HG03060 (cell line): ENCODE results near the gene TMCO4.

Experiments
- ATAC-seq: cut with Tn5 transposase; IDR thresholded peaks from one replicate; pipeline ENCODE4 v1.9.1; 2021; ENCODE audit warnings: low read depth, moderate number of reproducible peaks; ENCODE audit not compliant: unreplicated experiment

TMCO4 gene

DNA sequence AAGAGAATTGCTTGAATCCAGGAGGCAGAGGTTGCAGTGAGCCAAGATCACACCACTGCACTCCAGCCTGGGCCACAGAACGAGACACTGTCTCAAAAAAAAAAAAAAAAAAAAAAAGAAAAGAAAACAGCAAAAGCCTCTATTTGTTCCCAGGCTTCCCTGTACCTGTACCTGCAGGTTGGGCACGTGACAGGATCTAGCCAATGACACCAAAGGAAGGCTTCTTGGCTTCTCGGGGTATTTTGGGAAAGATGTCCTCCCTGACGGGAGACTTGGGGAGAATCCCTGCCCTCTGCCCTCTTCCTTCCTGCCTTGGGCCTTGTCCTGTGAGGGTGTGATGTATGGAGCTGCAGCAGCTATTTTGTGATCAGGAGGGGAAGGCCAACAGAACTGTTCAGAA is 22.8 kb downstream of the TMCO4 start:
- ATAC-seq, result no peak

DNA sequence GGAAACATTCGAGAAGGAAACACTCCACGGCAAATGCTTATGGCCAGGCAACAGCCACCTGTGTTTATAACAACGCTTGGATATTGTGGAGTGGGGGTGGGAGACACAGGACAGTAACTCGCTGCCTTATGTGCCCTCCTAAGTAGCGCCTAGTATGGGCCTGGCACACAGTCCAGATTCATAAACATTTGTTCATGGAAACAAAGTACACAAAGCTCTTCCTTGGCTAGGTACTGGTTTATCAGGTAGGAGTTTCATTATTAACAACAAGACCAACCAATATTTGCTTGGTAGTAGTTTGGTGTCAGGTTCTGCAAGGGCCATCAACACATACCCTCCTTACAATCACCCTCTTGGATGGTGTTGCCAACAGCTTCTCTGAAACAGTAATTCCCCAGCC is 23.4 kb downstream of the TMCO4 start:
- no peak for ATAC-seq

DNA sequence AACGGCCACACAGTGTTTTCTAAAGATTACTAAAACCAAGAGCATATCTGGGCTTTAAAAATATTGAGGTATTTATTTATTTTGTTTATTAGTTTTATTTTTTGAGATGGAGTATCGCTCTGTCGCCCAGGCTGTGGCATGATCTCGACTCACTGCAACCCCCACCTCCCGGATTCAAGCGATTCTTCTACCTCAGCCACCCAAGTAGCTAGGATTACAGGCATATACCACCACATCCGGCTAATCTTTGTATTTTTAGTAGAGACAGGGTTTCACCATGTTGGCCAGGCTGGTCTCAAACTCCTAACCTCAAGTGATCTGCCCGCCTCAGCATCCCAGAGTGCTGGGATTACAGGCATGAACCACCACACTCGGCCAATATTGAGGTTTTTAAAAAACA is 23.9 kb downstream of the TMCO4 start:
- no peak for ATAC-seq

DNA sequence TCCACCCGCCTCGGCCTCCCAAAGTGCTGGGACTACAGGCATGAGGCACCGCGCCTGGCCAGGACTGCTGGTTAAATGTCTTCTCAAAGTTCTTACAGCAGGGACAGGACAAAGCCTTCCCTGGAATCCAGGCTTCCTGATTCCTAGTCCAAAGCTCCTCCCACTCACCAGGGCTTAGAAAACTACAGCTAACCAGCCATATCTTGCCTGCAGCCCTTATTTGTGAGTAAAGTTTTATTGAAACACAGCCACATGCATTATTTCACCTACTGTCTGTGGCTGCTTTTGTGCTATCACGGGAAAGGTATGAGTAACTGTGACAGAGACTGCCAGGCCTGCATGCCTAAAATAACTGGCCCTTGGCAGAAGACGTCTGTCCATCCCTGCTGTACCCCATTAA is 24.4 kb downstream of the TMCO4 start:
- no peak for ATAC-seq

DNA sequence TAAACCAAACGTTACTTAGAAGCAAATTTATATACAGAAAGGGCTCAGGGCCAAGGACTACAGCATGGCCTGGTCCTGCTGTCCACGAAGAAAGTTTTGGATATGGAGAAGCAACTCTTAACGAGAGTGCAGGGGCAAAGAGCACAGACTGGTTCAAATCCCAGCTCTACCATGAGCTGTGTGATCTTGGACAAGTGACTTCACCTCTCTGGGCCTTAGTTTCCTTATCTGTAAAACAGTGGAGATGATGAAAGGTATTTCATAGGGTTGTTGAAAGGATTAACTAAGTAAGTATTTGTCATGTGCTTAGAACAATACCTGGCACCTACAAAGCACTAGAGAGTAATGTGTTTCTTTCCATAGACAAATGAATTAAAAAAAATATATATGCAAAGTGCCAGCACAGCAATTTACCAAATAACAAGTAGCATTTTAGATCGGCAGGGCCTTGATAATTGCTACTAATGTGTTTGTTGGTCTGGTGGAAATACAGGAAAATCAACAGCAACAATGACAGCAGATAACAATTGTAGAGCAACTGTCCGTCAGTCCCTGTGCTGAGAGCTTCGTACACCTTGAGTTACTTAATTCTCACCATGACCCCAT is 25.4 kb downstream of the TMCO4 start:
- no peak for ATAC-seq

DNA sequence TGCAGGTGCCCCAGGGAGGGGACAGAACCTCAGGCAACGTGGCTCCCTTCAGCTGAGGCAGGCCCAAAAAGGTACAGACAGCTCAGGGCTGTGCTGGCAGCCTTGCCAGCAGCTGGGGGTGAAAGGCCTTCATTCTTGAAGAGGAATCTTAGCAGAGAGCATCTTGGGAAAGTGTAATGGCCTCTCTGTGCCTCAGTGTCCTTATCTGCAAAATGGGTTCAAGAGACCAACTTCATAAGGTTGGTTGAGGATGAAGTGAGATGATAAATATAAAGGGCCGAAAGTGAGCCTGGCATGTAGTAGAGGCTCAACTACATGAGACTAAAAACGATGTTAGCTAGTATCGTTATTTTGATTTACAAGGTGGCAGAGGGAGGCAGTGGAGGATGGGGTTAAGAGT is 26.2 kb downstream of the TMCO4 start:
- no peak for ATAC-seq

DNA sequence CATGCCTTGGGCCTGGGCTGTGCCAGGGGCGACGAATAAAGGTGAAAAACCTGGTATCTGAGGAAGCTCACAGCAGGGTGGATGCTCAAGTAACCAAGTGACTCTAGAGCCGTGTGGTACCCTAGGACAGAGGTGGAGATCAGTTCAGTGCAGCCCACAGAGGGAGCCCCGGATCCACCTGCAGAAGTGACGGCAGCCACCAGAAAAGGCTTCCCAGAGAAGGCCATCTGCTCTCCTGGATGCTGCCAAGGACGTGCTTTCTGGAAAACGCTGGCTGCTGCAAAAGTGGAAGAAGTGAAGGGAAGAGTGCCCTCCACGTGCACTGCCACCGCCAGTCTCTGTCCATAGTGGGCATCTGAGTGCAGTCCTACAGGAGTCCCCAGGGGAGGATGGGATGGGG is 27.7 kb downstream of the TMCO4 start:
- no peak for ATAC-seq

DNA sequence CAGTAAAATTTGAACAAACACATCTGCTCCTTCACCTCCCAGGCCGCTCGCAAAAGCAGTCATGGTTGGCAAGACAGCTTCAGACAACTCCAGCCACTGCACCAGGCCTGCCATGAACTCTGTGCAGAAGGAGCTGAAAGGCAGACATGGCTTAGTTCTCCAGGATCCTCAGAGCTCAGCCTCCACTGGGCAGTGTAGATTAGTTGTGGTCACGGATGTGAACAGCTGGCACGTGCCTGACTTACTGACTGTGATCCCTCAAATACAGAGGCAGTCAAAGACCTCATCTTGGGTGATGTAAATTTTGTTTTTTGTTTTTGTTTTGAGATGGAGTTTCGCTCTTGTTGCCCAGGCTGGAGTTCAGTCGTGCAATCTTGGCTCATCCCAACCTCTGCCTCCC is 28.4 kb downstream of the TMCO4 start:
- no peak for ATAC-seq

DNA sequence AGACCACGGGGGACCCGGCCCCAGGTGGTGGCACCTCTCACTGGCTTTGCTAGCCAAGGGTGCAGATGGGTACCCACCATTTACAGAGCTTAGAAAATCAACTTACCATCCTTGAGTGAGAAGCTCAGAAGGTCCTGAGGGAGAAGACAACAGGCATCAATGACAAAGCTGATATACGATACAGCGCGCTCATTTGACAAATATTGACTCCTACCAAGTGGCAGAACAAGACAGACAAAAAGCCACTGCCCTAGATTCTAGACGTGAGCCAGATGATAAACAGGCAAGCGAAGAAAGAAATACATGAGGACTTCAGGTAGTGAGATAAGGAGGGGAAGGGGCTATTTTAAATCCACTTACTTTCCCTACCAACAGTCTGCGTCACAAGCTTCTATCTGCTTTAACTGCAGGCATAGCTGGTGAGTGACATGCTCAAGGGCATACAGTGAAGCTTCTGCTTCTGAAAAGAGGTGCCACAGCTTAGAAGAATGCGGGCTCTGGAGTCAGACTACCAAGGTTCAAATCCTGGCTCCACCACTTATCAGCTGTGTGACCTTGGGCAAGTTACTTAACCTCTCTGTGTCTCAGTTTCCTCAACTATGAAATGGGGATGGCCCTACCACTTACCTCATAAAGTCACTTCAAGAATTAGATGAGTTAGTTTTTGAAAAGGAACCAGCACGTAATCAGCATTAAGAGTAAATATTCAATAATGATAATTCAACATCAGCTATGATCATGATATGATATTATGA is 29.1 kb downstream of the TMCO4 start:
- ATAC-seq, result no peak

DNA sequence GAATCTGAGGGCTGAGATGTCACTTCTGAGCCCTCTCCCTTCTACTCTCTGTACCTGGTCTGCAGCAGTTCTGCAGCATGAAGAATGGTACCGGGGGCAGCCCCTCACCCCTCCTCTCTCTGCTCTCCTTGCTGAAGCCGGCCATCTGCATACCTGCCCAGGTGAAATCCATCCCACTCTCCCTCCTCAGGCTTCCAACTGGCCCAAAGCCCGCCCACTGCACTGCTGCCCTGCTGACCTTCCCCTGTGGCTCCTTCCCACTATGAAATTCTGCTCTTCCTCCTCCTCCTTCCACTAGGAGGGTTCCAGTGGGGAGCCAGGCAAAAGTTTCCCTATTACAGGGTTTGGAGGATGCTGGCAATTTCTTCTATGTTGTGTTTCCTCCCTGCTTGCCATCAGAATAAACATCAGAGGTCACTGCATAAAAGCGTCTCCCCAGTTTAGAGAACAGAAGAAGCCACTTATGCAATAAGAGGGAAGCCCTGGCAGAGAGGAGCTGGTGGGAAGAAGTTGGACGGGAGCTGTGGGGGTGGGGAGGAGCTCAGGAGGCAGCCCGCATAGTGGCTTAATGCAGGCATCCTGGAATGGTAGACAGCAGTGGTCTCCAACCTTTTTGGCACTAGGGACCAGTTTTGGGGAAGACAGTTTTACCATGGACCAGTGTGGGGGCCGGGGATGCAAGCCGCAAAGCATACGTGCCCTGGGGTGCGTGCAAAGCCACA is 30.3 kb downstream of the TMCO4 start:
- ATAC-seq, result no peak

DNA sequence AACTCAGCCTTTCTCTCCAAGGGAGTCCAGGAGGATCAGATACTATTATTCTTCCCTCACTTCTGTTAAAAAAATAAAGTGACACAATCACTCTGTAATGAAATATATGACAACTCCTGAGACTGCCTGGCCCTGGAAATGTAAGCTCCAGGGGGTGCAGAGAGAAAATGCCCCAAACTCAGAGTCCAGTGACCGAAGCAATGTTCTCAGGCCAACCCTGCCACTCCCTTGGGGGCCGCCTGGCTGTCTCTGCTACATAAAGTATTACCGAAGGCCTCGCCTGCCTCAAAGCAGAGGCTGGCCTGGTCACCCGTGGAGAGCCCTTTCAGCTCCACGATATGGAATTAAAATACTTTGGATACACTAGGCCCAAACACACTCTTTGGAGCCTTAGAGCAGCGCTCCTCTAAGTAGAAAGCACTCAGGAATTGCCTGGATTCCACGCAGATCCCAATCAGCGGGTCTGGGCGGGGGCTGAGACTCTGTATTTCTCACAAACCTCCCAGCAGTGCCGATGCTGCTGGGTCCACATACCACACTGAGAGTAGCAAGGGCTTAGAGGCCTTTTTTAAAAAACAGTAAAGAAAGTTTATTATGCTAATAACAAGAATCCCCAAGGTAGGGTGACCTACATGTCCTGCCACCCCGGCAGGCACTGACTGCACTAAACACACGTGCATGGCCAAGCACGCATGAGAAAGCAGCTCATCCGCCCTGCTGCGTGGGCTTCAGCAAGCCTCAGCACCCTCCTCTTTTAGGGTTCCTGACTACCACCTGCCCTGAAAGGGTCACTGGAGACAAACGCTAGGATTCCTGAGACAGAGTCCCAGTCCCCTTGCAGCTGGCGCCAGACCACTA is 31.1 kb downstream of the TMCO4 start:
- no peak for ATAC-seq

DNA sequence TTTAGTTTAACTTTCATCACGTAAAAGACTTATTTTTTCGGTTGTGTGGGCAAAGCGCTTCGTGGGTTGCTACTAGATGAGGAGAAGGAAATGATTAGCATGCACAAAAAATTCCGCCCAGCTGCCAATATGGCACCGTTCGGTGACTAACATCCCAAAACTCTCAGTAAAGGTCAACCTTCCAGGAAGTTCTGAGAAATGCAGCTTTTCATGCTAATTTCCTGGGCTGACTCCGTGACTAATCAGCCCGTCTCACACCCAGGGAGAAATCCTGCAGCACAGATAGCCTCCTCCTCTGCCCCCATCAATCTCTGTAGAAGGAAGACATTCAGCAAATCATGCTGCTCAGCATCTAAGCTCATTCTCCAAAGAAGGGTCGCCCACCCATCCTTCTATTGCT is 34.1 kb downstream of the TMCO4 start:
- no peak for ATAC-seq

DNA sequence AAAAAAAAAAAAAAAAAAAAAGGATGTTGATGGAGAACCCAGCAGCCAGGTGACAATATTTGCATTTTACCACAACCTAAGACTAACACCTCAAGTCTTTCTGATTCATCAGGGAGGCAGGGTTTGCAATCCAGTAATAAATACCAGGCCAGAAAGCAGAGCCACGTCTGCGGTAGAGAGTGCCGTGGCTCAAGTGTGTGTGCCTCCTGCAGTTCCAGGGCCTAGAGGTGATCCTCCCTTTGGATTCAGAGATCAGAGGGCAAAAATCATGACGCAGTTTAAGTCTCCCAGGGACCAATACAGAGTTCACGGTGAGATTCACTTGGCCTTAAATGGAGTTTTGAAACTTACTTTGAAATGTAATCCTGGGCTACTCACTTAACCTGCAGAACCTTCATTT is 34.9 kb downstream of the TMCO4 start:
- no peak for ATAC-seq

DNA sequence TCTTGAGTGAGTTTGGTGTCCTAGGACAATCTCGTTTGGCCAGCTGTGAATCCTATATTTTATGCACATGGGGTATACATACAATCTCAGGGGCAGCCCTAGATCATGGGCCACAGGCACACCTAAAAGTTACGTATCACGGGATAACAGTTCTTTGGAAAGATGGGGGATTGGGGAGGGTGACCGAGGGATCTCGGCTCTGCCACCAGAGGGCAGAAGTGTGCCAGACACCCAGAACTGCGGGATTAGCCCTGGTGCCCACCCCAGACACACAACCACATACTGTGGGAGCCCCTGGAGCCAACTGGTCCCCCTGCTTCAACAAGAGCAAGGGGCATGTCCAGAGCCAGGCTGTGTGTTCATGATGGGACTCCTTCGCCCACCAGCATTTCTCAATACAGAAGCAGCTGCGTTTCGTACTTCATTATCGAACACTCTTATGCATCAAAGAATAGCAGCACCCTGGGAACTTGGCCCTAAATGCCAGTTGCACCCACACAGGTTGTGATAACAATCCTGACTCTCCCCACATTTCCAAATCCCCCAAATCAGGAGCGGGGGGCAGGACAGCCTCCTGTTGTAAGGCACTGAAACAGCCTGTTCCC is 37.4 kb downstream of the TMCO4 start:
- no peak for ATAC-seq

DNA sequence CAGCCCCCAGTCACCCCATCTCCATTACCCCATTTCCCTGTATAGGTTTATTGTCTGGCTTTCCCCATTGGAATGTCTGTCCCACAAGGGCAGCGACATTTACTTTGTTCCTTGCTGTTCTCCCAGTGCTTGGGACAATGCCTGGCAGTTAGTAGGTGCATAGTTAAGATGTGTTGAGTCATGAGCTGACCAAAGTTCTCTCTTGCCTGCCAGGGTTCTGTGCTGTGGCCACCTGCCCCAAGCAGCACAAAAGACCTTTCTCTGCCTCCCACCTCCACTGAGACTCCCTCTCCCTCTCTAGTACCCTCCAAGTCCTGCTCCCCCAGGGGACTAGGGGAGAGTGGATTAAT is 40.0 kb downstream of the TMCO4 start:
- no peak for ATAC-seq

DNA sequence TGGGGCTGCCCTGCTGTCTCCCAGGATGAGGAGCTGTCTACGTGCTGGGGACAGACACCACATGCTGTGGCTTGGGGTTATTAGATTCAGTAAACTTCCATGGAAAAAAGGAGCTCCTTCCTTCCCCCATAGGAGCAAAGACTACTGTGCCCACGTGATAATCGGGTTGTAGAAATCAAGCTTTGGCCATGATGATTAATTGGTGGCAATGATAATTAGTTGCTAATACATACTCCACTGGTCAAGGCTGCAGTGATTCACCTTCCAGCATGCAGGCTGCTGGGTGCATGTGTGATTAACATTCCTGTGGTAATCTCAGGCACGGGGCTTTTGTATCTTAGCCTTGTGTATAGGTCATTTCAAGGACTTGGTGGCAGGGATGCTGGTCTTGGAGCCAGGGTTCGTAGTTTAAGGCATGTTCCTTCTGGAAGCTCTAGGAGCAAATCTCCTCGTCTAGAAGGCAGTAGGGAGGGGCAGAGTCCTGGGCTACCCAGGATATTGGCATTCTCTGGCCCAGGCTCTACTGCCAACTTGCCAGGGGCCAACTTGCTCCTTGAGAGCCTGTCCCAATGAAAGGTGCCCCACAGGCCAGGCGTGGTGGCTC is 41.4 kb downstream of the TMCO4 start:
- no peak for ATAC-seq

DNA sequence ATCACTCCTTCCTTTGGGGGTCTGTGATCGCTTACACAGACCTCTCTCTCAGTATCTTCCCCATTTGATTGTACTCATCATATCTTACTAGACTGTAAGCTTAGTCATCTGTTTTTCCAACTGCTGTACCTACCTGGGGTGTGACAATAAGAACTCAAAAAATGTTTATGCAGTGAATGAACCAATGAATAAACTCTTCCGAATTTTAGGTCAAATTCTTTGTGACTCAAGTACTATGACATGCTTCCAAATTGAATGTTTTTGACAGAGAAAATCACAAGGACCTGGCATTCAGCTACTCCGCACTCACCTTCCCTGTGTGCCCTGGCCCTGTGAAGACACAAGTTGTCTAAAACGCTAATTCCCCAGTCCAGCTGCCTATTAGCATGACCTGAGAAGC is 42.1 kb downstream of the TMCO4 start:
- ATAC-seq, result no peak

DNA sequence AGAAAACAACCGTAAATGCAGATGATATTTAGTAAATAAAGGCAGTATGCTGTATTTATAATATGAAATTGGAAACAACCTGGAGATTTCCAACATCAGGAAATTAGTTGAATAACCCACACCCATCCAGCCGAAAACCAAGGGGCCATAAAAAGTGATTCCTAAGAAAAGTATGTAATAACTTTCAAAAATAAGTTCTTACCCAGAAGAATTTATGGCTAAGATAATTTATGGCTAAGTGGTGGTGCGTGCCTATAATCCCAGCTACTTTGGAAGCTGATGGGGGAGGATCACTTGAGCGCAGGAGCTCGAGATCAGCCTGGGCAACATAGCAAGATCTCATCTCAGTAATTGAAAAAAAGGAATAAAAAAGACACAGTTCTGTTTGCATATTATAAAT is 43.2 kb downstream of the TMCO4 start:
- no peak for ATAC-seq

DNA sequence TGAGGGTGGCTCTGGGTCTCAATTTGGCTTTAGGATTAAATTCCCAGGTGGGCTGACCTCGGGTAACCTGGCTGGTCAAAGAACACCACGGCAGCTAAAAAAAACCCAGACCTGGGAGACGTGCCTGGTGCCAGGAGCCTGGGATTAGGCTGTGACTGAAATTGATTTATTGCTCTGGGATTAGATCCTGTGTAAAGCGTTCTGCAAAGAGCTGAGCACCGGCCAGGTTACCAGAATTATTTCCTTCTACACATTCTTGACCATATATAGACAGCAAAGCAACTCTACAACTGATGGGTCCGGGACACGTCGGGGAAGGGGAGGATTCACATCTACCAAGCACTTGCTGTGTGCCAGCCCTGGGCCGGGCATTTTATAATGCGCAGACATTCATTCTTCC is 45.2 kb downstream of the TMCO4 start:
- ATAC-seq, result no peak

DNA sequence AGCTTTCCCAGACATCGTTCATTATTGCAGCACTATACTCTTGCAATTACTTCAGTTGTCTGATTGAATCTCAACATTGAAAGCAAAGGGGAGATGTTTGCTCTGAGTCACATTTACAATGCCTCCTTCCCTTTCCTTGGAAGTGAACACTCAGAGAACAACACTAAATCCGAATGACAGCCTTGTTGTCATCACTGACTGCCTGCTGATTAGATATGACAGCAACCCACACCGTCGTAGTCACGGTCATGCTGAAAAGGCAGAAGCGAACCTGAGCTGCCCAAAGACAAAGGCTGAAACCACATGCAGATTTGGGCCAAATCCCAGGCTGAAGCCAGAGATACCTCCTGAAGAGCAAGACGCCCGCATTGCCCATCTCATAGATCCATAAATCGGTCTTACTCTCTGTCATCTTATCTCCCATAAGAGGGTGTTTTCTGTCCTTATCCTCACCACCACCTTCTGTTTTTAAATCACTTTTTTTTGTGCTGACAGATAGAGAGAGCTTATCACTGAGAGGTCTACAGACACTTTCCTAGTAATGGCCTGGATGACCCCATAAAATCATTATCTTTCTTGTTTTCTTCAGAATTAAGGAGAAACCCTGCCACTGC is 47.5 kb downstream of the TMCO4 start:
- no peak for ATAC-seq
